Measurements from ENCODE around the gene PKP1. TPM values are rescaled to one million over a fixed set of nuclear protein-coding genes. Genes with fewer than 3 reads are reported as not detected.
A peak's percentile ranks its signal among the peaks of the same experiment; 100 is the strongest.

The PKP1 gene
- total RNA-seq, 4 donors from 2014 or later, result 0.11 to 0.94 (median 0.54) TPM; not detected in 1

DNA sequence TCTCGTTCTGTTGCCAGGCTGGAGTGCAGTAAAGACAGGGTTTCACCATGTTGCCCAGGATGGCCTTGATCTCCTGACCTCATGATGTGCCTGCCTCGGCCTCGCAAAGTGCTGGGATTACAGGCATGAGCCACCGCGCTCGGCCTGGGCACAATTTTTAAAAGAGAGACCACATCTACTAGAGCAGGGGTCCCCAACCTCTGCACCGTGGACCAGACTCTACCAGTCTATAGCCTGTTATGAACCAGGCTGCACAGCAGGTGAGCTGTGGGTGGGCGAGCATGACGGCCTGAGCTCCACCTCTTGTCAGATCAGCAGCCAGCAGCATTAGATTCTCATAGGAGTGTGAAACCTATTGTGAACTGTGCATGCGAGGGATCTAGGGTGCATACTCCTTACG is 73.4 kb downstream of the PKP1 start:
- H3K9me3 ChIP-seq, result no peaks in the 10 kb centered on the region
- no peak overlapping the region for H3K27ac ChIP-seq
- intact Hi-C loops (cut with DNase I), result no loop called here
- DNase-seq, result no peak
- H3K36me3 ChIP-seq, result no peaks in the 10 kb centered on the region
- H3K4me3 ChIP-seq (replicated peaks in 1 of 3), result no peak overlapping the region
- H3K27me3 ChIP-seq, result no peaks in the 10 kb centered on the region
- no peaks in the 10 kb centered on the region for H3K4me1 ChIP-seq
- TF ChIP-seq, protein P1, sequence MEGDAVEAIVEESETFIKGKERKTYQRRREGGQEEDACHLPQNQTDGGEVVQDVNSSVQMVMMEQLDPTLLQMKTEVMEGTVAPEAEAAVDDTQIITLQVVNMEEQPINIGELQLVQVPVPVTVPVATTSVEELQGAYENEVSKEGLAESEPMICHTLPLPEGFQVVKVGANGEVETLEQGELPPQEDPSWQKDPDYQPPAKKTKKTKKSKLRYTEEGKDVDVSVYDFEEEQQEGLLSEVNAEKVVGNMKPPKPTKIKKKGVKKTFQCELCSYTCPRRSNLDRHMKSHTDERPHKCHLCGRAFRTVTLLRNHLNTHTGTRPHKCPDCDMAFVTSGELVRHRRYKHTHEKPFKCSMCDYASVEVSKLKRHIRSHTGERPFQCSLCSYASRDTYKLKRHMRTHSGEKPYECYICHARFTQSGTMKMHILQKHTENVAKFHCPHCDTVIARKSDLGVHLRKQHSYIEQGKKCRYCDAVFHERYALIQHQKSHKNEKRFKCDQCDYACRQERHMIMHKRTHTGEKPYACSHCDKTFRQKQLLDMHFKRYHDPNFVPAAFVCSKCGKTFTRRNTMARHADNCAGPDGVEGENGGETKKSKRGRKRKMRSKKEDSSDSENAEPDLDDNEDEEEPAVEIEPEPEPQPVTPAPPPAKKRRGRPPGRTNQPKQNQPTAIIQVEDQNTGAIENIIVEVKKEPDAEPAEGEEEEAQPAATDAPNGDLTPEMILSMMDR (IDR thresholded peaks at IDR 0.05), result no peak
- no peak for TF ChIP-seq POLR2A (IDR thresholded peaks at IDR 0.05)
- 85 to 89% methylated on average over 11 of the region's 11 CpGs for WGBS, 2 donors

DNA sequence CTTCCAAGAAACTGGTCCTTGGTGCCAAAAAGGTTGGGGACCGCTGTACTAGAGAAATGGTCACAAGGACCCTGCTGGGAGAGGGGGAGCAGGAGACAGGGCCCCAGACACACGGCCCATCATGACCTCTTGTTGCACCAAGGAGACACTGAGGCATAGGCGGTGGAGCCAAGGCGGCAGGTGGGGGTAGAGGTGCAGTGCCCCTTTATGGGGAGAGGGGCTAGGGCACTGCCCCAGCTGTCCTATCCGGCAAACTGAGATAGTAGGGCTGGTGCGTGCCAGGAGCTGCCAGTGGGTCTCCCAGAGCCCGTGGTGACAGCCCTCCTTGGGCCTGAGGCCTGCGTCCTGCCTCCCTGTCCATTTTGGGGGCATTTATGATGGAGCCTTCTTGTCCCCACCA is 73.9 kb downstream of the PKP1 start:
- 91 to 96% methylated on average over 8 of the region's 8 CpGs for WGBS, 2 donors
- Histone ChIP-seq H3K4me1 (no peaks in the 10 kb centered on the region), H3K36me3 (no peaks in the 10 kb centered on the region), H3K9me3 (no peaks in the 10 kb centered on the region), H3K27me3 (no peaks in the 10 kb centered on the region), H3K4me3 (replicated peaks in 1 of 3) (no peak overlapping the region), H3K27ac (no peak overlapping the region)
- DNase-seq, result no peak
- TF ChIP-seq, protein P1 (IDR thresholded peaks at IDR 0.05), result no peak
- no peak for TF ChIP-seq POLR2A (IDR thresholded peaks at IDR 0.05)
- intact Hi-C loops (cut with DNase I), result no loop called here

DNA sequence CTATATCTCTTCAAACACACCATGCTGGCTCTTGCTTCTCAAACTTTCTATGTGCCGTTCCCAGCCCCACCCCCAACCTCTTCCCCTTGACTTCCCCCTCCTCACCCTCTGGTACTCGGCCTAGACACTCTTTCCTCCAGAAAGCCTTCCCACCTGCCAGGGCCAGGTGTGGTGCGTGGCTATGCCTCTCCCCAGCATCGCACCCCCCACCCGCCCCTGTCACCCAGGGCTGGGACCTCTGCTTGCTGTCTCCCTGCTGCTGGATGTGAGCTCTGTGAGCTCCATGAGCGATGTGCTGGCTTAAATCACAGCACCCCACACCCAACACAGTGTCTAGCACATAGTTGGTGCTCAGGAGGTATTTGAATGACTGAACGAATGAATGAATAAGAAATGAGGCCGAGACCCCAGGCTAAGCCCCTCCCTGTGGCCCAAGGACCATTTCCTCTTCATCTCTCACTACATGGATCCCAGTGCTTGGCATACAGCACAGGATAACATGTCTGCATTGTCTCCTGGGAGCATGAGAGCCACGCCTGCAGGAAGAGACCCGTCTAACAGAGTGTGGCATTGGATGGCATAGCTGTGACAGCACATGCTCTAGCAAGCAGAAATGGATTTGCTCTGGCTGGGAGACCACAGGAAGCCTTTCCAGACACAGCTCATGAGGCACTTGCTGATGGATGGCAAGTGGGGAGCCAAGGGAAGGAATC is 74.5 kb downstream of the PKP1 start:
- Histone ChIP-seq H3K4me1 (no peaks in the 10 kb centered on the region), H3K36me3 (no peaks in the 10 kb centered on the region), H3K27me3 (no peaks in the 10 kb centered on the region), H3K27ac (no peak overlapping the region), H3K4me3 (replicated peaks in 1 of 3) (no peak overlapping the region), H3K9me3 (no peaks in the 10 kb centered on the region)
- no peak for DNase-seq
- intact Hi-C loops (cut with DNase I), result no loop called here
- TF ChIP-seq POLR2A (IDR thresholded peaks at IDR 0.05), result no peak
- TF ChIP-seq, protein P1 (IDR thresholded peaks at IDR 0.05), result no peak
- WGBS, 2 donors, result 78 to 82% methylated on average over 9 to 10 of the region's 10 CpGs

DNA sequence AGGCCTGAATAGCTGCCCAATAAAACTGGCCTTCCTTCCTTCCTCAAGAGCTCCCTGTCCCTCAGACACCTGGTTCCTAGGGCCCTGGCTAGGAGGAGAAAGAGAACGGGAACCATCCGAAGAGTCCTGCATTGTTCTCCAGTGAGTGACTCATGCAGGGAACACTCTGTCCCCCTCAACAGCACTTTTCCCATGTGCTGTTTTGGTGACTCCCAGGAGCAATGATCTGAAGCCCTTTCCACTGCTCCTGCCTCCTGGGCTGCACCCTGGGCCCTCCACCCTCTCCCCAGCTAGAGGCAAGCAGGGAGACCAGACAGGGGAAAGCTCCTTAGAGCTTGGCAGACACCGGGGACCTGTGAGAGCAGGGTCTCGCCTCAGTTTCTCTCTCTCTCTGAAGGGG is 75.3 kb downstream of the PKP1 start:
- 81 to 83% methylated on average over 3 to 4 of the region's 4 CpGs for WGBS, 2 donors
- TF ChIP-seq POLR2A (IDR thresholded peaks at IDR 0.05), result no peak
- TF ChIP-seq, protein P1 (IDR thresholded peaks at IDR 0.05), result no peak
- no peak overlapping the region for H3K4me3 ChIP-seq (replicated peaks in 1 of 3)
- H3K27ac ChIP-seq, result no peak overlapping the region
- no peaks in the 10 kb centered on the region for H3K36me3 ChIP-seq
- peak in 1 of 2 donors; percentile 4 for DNase-seq
- intact Hi-C loops (cut with DNase I), result no loop called here
- no peaks in the 10 kb centered on the region for H3K4me1 ChIP-seq
- no peaks in the 10 kb centered on the region for H3K27me3 ChIP-seq
- H3K9me3 ChIP-seq, result no peaks in the 10 kb centered on the region

DNA sequence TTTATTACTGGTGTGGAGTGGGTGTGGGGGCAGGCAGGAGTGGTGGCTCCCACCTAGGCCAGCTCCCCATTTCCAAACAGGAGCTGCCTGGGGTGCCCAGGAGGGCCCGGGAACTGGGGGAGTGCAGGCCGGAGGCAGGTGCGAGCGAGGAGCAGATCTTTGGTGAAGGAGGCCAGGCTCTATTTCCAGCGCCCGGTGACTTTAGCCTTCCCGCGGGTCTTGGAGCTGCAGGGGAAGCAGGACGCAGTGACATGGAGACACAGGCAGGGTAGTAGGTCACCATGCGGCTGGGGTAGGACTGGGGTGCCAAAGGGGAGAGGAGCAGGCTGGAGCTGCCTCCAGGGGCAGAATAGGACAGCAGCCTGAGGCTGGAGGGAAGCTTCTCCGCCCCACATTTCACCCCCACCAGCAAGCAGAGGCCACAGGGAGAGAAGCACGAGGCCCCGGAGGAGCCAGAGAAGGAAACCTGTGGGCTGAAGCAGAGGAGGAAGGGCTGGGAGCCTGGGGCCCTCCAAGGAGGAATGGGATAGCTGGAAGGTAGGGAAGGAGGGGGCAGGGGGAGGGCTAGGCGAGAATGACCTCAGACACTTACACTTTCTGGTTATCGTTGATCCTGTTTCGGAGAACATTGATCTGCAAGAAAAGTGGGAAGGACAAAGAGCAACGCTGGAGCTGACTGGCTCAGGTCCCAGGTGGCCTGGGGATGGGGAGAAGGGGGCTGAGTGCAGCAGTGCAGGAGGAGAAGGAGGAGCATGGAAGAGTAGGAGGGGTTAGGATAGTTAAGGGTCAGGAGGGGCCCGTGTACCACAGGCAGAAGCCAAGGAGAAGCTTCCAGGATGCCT is 75.9 kb downstream of the PKP1 start:
- Histone ChIP-seq H3K4me3 (replicated peaks in 1 of 3) (no peak overlapping the region), H3K9me3 (no peaks in the 10 kb centered on the region), H3K4me1 (no peaks in the 10 kb centered on the region), H3K27ac (no peak overlapping the region), H3K36me3 (no peaks in the 10 kb centered on the region), H3K27me3 (no peaks in the 10 kb centered on the region)
- TF ChIP-seq POLR2A (IDR thresholded peaks at IDR 0.05), result no peak
- intact Hi-C loops (cut with DNase I), result no loop called here
- 74 to 78% methylated on average over 18 of the region's 18 CpGs for WGBS, 2 donors
- no peak for DNase-seq
